SW480 (cell line): Measurements from ENCODE around the gene ZNF292.
"Not testable (repeated sequence)": the region's sequence is repeated elsewhere in the genome, so short reads cannot be mapped to it uniquely, and the experiment has no call there.

Experiments used
- DNase-seq: peaks from one replicate; pipeline ENCODE4 v3.0.0-alpha.2; 2016; ENCODE audit warnings: low spot score

Gene ZNF292

GRCh38 chr6:87154993-87155841 is at the start of gene ZNF292:
TSS of gene ZNF292 (plus strand) at chr6:87155565. CDS start at chr6:87155592, 27 bp downstream.
- DNase-seq: peak; percentile 95

- DNase-seq: no peak
These were observed 49.5 kb upstream of the ZNF292 start for GRCh38 chr6:87105823-87106222.

- DNase-seq: no peak
These were observed 44.7 kb upstream of the ZNF292 start for GRCh38 chr6:87110636-87111035.

- no peak for DNase-seq
These were observed 39.8 kb upstream of the ZNF292 start for GRCh38 chr6:87115402-87116135.

GRCh38 chr6:87116922-87117321 is 38.4 kb upstream of the ZNF292 start:
- no peak for DNase-seq

GRCh38 chr6:87118054-87118453 is 37.3 kb upstream of the ZNF292 start:
- peak; percentile 49 for DNase-seq

GRCh38 chr6:87122477-87122876 is 32.9 kb upstream of the ZNF292 start:
- DNase-seq: no peak

- DNase-seq: no peak
These were observed 31.3 kb upstream of the ZNF292 start for GRCh38 chr6:87124074-87124473.

- no peak for DNase-seq
These were observed 28.9 kb upstream of the ZNF292 start for GRCh38 chr6:87126501-87126900.

GRCh38 chr6:87127737-87128136 is 27.6 kb upstream of the ZNF292 start:
- no peak for DNase-seq

GRCh38 chr6:87136963-87137362 is 18.4 kb upstream of the ZNF292 start:
- no peak for DNase-seq

GRCh38 chr6:87139236-87139635 is 16.1 kb upstream of the ZNF292 start:
- peak; percentile 43 for DNase-seq

- not testable (repeated sequence) for DNase-seq
These were observed 15.4 kb upstream of the ZNF292 start for GRCh38 chr6:87139927-87140326.

- DNase-seq: no peak
These were observed 9.0 kb upstream of the ZNF292 start for GRCh38 chr6:87146363-87146762.

- no peak for DNase-seq
These were observed 5.0 kb upstream of the ZNF292 start for GRCh38 chr6:87150406-87150805.

- no peak for DNase-seq
These were observed 3.9 kb upstream of the ZNF292 start for GRCh38 chr6:87151471-87151780.

- DNase-seq: peak; percentile 39
These were observed 3.4 kb upstream of the ZNF292 start for GRCh38 chr6:87151781-87152525.

GRCh38 chr6:87152526-87152955 is 2.8 kb upstream of the ZNF292 start:
- no peak for DNase-seq

GRCh38 chr6:87154641-87154992 is 748 bp upstream of the ZNF292 start:
- no peak for DNase-seq

GRCh38 chr6:87155842-87156815 is 764 bp downstream of the ZNF292 start:
- DNase-seq: peak; percentile 53

GRCh38 chr6:87157596-87157995 is 2.2 kb downstream of the ZNF292 start:
- DNase-seq: not testable (repeated sequence)

- DNase-seq: no peak
These were observed 5.9 kb downstream of the ZNF292 start for GRCh38 chr6:87161299-87161698.
